Loucy (cell line): ENCODE results near the gene EPG5.
"Not testable (repeated sequence)": the region's sequence is repeated elsewhere in the genome, so short reads cannot be mapped to it uniquely, and the experiment has no call there.

ENCODE experiments used
- H2AFZ ChIP-seq: fragments of 200-600 bp; sonication (generic); 2 replicates; pipeline ENCODE4 v1.6.0; 2016; ENCODE audit warnings: antibody characterized with exemption, mild to moderate bottlenecking, low read length, moderate library complexity
- H3F3A ChIP-seq: fragments of 200-600 bp; 2 replicates; pipeline ENCODE4 v1.6.0; 2016; ENCODE audit warnings: antibody characterized with exemption, low read depth, mild to moderate bottlenecking
- H3K27me3 ChIP-seq: fragments of 200-600 bp; sonication (generic); 2 replicates; pipeline ENCODE4 v1.6.1; 2014; ENCODE audit warnings: low read length, mild to moderate bottlenecking; ENCODE audit not compliant: insufficient read depth, poor library complexity, severe bottlenecking
- H3K36me3 ChIP-seq: fragments of 200-600 bp; sonication (generic); 2 replicates; pipeline ENCODE4 v1.6.1; 2016; ENCODE audit warnings: low read length; ENCODE audit not compliant: insufficient read depth
- H3K4me1 ChIP-seq: fragments of 200-600 bp; sonication (generic); 2 replicates; pipeline ENCODE4 v1.5.1; 2014; ENCODE audit warnings: low read length, mild to moderate bottlenecking; ENCODE audit not compliant: insufficient read depth, poor library complexity, severe bottlenecking
- H3K4me2 ChIP-seq: fragments of 200-600 bp; sonication (generic); 2 replicates; pipeline ENCODE4 v1.6.0; 2014; ENCODE audit warnings: antibody characterized with exemption, low read length, low read depth, mild to moderate bottlenecking; ENCODE audit not compliant: poor library complexity, severe bottlenecking
- H3K4me3 ChIP-seq: fragments of 200-600 bp; sonication (generic); 2 replicates; pipeline ENCODE4 v1.5.1; 2014; ENCODE audit warnings: low read length, mild to moderate bottlenecking, mixed read lengths; ENCODE audit not compliant: poor library complexity, severe bottlenecking
- H3K79me2 ChIP-seq: fragments of 200-600 bp; sonication (generic); 2 replicates; pipeline ENCODE4 v1.6.1; 2014; ENCODE audit warnings: low read length; ENCODE audit not compliant: insufficient read depth
- H3K9ac ChIP-seq: fragments of 200-600 bp; sonication (generic); 2 replicates; pipeline ENCODE4 v1.6.0; 2014; ENCODE audit warnings: mild to moderate bottlenecking, low read depth, low read length, moderate library complexity; ENCODE audit not compliant: poor library complexity, severe bottlenecking
- H3K9me2 ChIP-seq: fragments of 200-600 bp; sonication (generic); replicated peaks from 2 replicates; pipeline ENCODE4 v1.6.1; 2016; ENCODE audit warnings: low read depth, low read length, mixed read lengths
- H3K9me3 ChIP-seq: fragments of 200-600 bp; sonication (generic); 2 replicates; pipeline ENCODE4 v1.6.1; 2014; ENCODE audit warnings: mild to moderate bottlenecking, antibody characterized with exemption, low read length, low read depth; ENCODE audit not compliant: insufficient read depth
- H4K20me1 ChIP-seq: fragments of 200-600 bp; sonication (generic); 2 replicates; pipeline ENCODE4 v1.6.0; 2014; ENCODE audit warnings: antibody characterized with exemption, low read length, mild to moderate bottlenecking; ENCODE audit not compliant: insufficient read depth, poor library complexity, severe bottlenecking
- CTCF ChIP-seq: fragments of 200-600 bp; sonication (generic); conservative IDR thresholded peaks from 2 replicates; pipeline ENCODE4 v1.5.1; 2014; ENCODE audit warnings: mild to moderate bottlenecking, antibody characterized with exemption, low read length
- EZH2phosphoT487 ChIP-seq: fragments of 200-600 bp; IDR thresholded peaks from 2 replicates; pipeline ENCODE4 v1.6.1; 2018; ENCODE audit warnings: antibody characterized with exemption, mild to moderate bottlenecking, moderate library complexity, borderline replicate concordance

The EPG5 gene

GRCh38 chr18:45976566-45976965, 9.4 kb upstream of the EPG5 start:
- H3K9ac ChIP-seq = no peak overlapping the region
- H3F3A ChIP-seq = no peaks in the 10 kb centered on the region
- no peak overlapping the region for H3K4me3 ChIP-seq
- H3K9me3 ChIP-seq = no peaks in the 10 kb centered on the region
- H3K36me3 ChIP-seq = no peaks in the 10 kb centered on the region
- H3K27me3 ChIP-seq = no peaks in the 10 kb centered on the region
- no peak overlapping the region for H2AFZ ChIP-seq
- TF ChIP-seq CTCF = no peak
- no peak for TF ChIP-seq EZH2phosphoT487
- H3K4me2 ChIP-seq = no peak overlapping the region
- H3K4me1 ChIP-seq = no peaks in the 10 kb centered on the region
- H3K9me2 ChIP-seq = no peaks in the 10 kb centered on the region
- no peaks in the 10 kb centered on the region for H4K20me1 ChIP-seq
- no peaks in the 10 kb centered on the region for H3K79me2 ChIP-seq

GRCh38 chr18:45974088-45974536, 7.0 kb upstream of the EPG5 start:
- no peaks in the 10 kb centered on the region for H3K4me1 ChIP-seq
- H3K9me3 ChIP-seq = no peaks in the 10 kb centered on the region
- TF ChIP-seq CTCF (peak; percentile 89), EZH2phosphoT487 (no peak)
- H3K9ac ChIP-seq = no peak overlapping the region
- H3K79me2 ChIP-seq = no peaks in the 10 kb centered on the region
- no peaks in the 10 kb centered on the region for H3K27me3 ChIP-seq
- H3K4me3 ChIP-seq = no peak overlapping the region
- no peaks in the 10 kb centered on the region for H3K9me2 ChIP-seq
- H4K20me1 ChIP-seq = no peaks in the 10 kb centered on the region
- H3K4me2 ChIP-seq = no peak overlapping the region
- H3K36me3 ChIP-seq = no peaks in the 10 kb centered on the region
- no peaks in the 10 kb centered on the region for H3F3A ChIP-seq
- H2AFZ ChIP-seq = no peak overlapping the region

GRCh38 chr18:45964913-45965312, 2.2 kb downstream of the EPG5 start:
- not testable (repeated sequence) for H3K9me3 ChIP-seq, H2AFZ ChIP-seq, H3K36me3 ChIP-seq, H3K9me2 ChIP-seq, H3K9ac ChIP-seq, H3K27me3 ChIP-seq
- Histone ChIP-seq H3K4me3 (peak overlapping the region; percentile 3), H3K4me1 (peaks cover 58% of the 10 kb centered on the region), H3K79me2 (peaks cover 60% of the 10 kb centered on the region), H3K4me2 (peak overlapping the region; percentile 90), H3F3A (peaks cover 13% of the 10 kb centered on the region), H4K20me1 (peaks cover 11% of the 10 kb centered on the region)

- H3F3A ChIP-seq = peaks cover 13% of the 10 kb centered on the region
- H4K20me1 ChIP-seq = peaks cover 11% of the 10 kb centered on the region
- peaks cover 69% of the 10 kb centered on the region for H3K4me1 ChIP-seq
- no peaks in the 10 kb centered on the region for H3K9me3 ChIP-seq
- H2AFZ ChIP-seq = no peak overlapping the region
- peak overlapping the region; percentile 61 for H3K4me3 ChIP-seq
- no peaks in the 10 kb centered on the region for H3K27me3 ChIP-seq
- peaks cover 78% of the 10 kb centered on the region for H3K79me2 ChIP-seq
- H3K36me3 ChIP-seq = no peaks in the 10 kb centered on the region
- H3K9ac ChIP-seq = peak overlapping the region; percentile 64
- peak overlapping the region; percentile 88 for H3K4me2 ChIP-seq
- no peaks in the 10 kb centered on the region for H3K9me2 ChIP-seq
- TF ChIP-seq EZH2phosphoT487 = no peak
- TF ChIP-seq CTCF = no peak
These were observed 4.3 kb downstream of the EPG5 start for GRCh38 chr18:45962866-45963265.
